Thoracic aorta (tissue), 2 donors: Measurements from ENCODE around the gene REV1. TPM values are rescaled to one million over a fixed set of nuclear protein-coding genes. Genes with fewer than 3 reads are reported as not detected.

Experiments
- ATAC-seq: fragments of 150-250 bp; one replicate; pipeline ENCODE4 v1.8.0; 2017; ENCODE audit warnings: low read depth; ENCODE audit not compliant: insufficient number of reproducible peaks, low FRiP score
- DNase-seq: peaks from one replicate; pipeline ENCODE4 v3.0.0-alpha.2; 2020; ENCODE audit warnings: low spot score
- H3K27ac ChIP-seq, 2 donors: fragments of 200-600 bp; sonication (generic); 1 replicate in 1 of 2; 2 replicates in 1 of 2; pipeline ENCODE4 v1.5.1; 2016; ENCODE audit warnings: mild to moderate bottlenecking in 2 of 2, moderate library complexity in 2 of 2
- H3K27me3 ChIP-seq: fragments of 200-600 bp; sonication (generic); replicated peaks from 2 replicates; pipeline ENCODE4 v1.6.0; 2016; ENCODE audit warnings: mild to moderate bottlenecking; ENCODE audit not compliant: insufficient read depth
- H3K36me3 ChIP-seq: fragments of 200-600 bp; sonication (generic); one replicate; pipeline ENCODE4 v1.5.1; 2016
- H3K4me1 ChIP-seq, 2 donors: fragments of 200-600 bp; sonication (generic); 1 replicate in 1 of 2; 2 replicates in 1 of 2; pipeline versions ENCODE4 v1.5.1 to v1.6.0; 2016; ENCODE audit warnings: low read depth in 2 of 2, mild to moderate bottlenecking in 1 of 2; ENCODE audit not compliant: control insufficient read depth in 1 of 2
- H3K4me3 ChIP-seq: fragments of 200-600 bp; sonication (generic); 2 replicates; pipeline ENCODE4 v1.5.1; 2016; ENCODE audit warnings: mild to moderate bottlenecking
- H3K9me3 ChIP-seq: fragments of 200-600 bp; sonication (generic); 2 replicates; pipeline ENCODE4 v1.5.1; 2016
- total RNA-seq, 2 donors: library from RNA; depleted of rRNA; stranded (reverse); fragments of >200 nt; gene quantifications; one replicate each; pipeline versions ENCODE4 v1.1.0 to v1.2.3, GENCODE V29; 2016
- TF ChIP-seq, protein P1 (sequence below): fragments of 200-600 bp; sonication (generic); IDR thresholded peaks from one replicate; pipeline ENCODE4 v1.5.1; 2019; ENCODE audit warnings: antibody characterized with exemption

REV1 gene
- total RNA-seq, 2 donors from 2014 or later: 48.3 to 107 TPM

DNA sequence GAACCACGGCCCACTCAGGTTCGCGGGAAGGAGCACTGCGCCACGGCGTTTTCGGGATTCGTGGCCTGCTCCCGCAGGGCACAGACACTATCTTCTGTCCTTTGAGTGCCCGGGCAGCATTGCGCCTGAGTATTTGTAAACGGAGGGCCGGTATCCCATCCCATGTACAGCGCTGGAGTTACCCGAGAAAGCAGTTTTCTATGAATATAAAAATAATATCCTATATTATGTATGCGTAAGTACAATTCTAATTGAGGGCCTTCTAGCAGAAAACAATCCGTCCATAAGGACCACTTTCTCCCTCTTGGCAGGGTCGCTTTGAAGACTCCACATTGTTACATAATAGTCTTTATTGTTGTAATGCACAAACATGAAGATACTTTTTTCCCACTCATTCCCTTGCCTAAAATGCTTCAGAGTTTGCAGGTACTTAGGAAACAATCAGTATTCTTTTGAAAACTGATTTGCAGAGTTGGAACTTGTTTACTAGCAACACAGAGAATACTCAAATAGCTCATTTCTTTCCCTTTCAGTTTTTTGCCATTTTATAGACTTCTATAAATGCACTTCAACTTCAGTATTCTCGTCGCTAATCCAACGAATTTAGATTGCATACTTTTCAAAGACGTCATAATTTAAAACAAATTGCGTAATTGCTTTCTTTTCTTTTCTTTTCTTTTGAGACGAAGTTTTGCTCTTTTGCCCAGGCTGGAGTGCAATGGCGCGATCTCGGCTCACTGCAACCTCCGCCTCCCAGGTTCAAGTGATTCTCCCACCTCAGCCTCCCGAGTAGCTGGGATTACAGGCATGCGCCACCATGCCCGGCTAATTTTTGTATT, 1.0 kb upstream of the REV1 start:
- H3K27me3 ChIP-seq: no peaks in the 10 kb centered on the region
- ATAC-seq (no peak), DNase-seq (no peak)
- H3K36me3 ChIP-seq: no peaks in the 10 kb centered on the region
- peaks cover 11 to 15% of the 10 kb centered on the region in 2 donors for H3K4me1 ChIP-seq
- H3K4me3 ChIP-seq: peak overlapping the region; percentile 98
- TF ChIP-seq, protein P1, sequence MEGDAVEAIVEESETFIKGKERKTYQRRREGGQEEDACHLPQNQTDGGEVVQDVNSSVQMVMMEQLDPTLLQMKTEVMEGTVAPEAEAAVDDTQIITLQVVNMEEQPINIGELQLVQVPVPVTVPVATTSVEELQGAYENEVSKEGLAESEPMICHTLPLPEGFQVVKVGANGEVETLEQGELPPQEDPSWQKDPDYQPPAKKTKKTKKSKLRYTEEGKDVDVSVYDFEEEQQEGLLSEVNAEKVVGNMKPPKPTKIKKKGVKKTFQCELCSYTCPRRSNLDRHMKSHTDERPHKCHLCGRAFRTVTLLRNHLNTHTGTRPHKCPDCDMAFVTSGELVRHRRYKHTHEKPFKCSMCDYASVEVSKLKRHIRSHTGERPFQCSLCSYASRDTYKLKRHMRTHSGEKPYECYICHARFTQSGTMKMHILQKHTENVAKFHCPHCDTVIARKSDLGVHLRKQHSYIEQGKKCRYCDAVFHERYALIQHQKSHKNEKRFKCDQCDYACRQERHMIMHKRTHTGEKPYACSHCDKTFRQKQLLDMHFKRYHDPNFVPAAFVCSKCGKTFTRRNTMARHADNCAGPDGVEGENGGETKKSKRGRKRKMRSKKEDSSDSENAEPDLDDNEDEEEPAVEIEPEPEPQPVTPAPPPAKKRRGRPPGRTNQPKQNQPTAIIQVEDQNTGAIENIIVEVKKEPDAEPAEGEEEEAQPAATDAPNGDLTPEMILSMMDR: no peak
- no peaks in the 10 kb centered on the region for H3K9me3 ChIP-seq
- H3K27ac ChIP-seq: peak overlapping the region; percentile 76 to 87

DNA sequence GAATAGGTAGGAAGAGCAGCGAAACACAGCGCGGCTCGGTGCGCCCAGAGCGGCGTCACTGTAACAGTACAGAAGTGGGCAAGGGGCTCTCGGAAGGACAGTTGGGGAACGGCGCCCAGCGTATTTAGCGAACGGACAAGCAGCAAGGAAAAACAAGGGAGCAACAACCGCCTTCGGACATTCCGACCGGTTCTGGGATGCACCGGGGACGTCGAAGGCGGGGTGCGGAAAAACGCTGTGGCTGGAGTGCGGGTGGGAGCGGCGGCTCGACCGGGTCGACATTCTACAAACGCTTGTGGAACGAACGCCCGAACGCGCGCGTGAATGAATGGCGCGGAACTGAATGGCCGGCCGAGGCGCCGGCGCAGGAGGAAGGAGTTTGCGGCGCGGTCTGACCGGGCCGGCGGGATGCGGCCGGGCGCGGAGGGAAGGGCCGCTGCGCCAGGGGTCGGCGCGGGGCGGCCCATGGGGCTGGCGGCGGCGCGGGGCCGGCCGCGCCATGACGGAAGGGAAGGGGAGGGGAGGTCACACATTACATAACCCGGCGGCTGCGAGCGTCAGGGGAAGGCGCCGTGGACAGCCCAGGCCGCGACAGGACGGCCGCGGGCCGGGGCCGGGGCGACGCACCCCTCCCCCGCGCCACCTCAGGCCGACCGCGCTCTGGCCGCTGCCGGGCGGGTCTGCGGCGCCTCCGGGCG, 605 bp downstream of the REV1 start:
- TF ChIP-seq, protein P1: no peak
- H3K4me3 ChIP-seq: peak overlapping the region; percentile 98
- ATAC-seq (peak; percentile 42), DNase-seq (no peak)
- no peaks in the 10 kb centered on the region for H3K36me3 ChIP-seq
- H3K9me3 ChIP-seq: no peaks in the 10 kb centered on the region
- H3K4me1 ChIP-seq: peaks cover 18 to 22% of the 10 kb centered on the region in 2 donors
- peak overlapping the region; percentile 76 to 77 for H3K27ac ChIP-seq
- no peaks in the 10 kb centered on the region for H3K27me3 ChIP-seq

DNA sequence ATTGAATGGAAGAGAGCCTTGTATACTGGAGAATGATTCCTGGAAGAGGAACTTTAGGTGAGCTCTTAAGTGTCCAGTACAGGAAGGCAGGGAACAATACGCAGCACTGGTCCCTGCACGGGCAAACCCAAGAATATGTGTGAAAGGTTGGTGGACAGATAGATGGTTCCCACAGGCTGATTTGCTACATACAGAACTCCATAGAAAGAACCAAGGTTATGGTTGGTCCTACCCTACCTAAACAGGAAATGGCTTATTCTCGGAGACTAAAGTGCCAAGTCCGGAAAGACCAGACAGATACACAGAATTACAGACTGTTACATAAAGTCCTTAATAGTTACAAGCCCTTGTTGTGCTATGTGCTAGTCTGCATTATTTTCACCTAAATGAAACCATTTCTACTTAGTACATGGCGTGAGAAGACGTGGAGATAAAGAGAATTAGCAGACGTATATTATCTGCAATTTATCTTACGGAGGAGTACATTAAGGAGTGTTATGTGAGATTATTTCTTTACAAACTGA, 1.2 kb downstream of the REV1 start:
- Histone ChIP-seq H3K27ac (peak overlapping the region; percentile 71 to 77), H3K4me1 (peaks cover 18 to 23% of the 10 kb centered on the region in 2 donors), H3K4me3 (peak overlapping the region; percentile 98), H3K36me3 (no peaks in the 10 kb centered on the region), H3K9me3 (no peaks in the 10 kb centered on the region), H3K27me3 (no peaks in the 10 kb centered on the region)
- TF ChIP-seq, protein P1: no peak
- ATAC-seq: no peak
- no peak for DNase-seq

DNA sequence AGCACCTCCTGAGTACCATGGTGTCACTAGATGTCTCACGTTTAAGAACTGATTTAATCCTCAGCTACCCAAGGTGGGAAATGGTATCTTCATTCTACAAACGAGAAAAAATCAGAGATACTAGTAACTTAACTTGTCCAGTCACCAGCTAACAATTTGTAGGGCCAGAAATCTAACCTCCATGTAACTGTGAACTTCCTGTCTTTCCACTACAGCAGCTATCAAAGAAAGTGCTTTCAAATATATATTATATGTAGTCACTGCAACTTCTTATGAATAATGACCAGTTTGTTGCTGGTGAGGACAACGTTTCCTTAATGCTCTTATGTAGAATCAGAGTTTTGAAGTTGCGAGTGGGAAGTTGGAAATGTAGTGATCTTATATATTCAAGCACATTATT, 1.9 kb downstream of the REV1 start:
- no peaks in the 10 kb centered on the region for H3K27me3 ChIP-seq
- no peaks in the 10 kb centered on the region for H3K36me3 ChIP-seq
- no peak overlapping the region for H3K27ac ChIP-seq
- no peak for DNase-seq
- no peak overlapping the region for H3K4me3 ChIP-seq
- TF ChIP-seq, protein P1: no peak
- no peaks in the 10 kb centered on the region for H3K9me3 ChIP-seq
- no peak for ATAC-seq
- peaks cover 18 to 29% of the 10 kb centered on the region in 2 donors for H3K4me1 ChIP-seq

DNA sequence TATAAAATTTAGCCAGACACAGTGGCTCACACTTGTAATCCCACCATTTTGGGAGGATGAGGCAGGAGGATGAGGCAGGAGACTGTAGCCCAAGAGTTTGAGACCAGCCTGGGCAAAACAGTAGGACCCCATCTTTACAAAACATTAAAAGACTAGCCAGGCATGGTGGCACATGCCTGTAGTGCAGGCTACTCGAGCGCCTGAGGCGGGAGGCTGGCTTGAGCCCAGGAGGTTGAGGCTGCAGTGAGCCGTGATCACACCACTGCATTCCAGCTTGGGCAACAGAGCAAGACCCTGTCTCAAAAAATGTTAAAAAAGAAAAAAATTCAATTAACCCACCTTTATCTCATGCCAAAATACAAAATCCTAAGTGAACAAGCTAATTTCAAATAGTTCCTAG, 4.0 kb downstream of the REV1 start:
- TF ChIP-seq, protein P1: no peak
- H3K27me3 ChIP-seq: no peaks in the 10 kb centered on the region
- peaks cover 20 to 31% of the 10 kb centered on the region in 2 donors for H3K4me1 ChIP-seq
- H3K36me3 ChIP-seq: no peaks in the 10 kb centered on the region
- H3K4me3 ChIP-seq: no peak overlapping the region
- ATAC-seq: no peak
- DNase-seq: no peak
- no peak overlapping the region for H3K27ac ChIP-seq
- no peaks in the 10 kb centered on the region for H3K9me3 ChIP-seq
